ENCODE results near the gene SERTAD3.

GRCh38 chr19:40411125-40411842 is 32.9 kb downstream of the SERTAD3 start:
- TF ChIP-seq POLR2A (IDR thresholded peaks at IDR 0.05) (no peak), CTCF (IDR thresholded peaks at IDR 0.05) (no peak)

Data from body of pancreas (tissue), 4 donors.